Activated CD8-positive, alpha-beta T cell treated with anti-CD3 and anti-CD28 coated beads for 36 hours (primary cell): Measurements from ENCODE around the gene GIT1. TPM values are rescaled to one million over a fixed set of nuclear protein-coding genes. Genes with fewer than 3 reads are reported as not detected.

Experiments used
- ATAC-seq: fragments of 200-7000 bp; cut with Tn5 transposase; one replicate; pipeline ENCODE4 v1.10.0; 2021; ENCODE audit warnings: mild to moderate bottlenecking, moderate library complexity
- CTCF ChIA-PET: fragments of 350-600 bp; sonication (Branson Sonifier 250); formaldehyde crosslinking; loops from one replicate; lab custom pipeline; 2021; ENCODE audit warnings: antibody characterized with exemption; lab: Charles Lee
- POLR2A ChIA-PET: fragments of 350-600 bp; sonication (Branson Sonifier 250); formaldehyde crosslinking; loops from one replicate; lab custom pipeline; 2021; ENCODE audit warnings: antibody characterized with exemption; lab: Charles Lee
- DNase-seq: peaks from one replicate; pipeline ENCODE4 v3.0.0-alpha.2; 2020
- H3K27ac Mint-ChIP-seq: one replicate; pipeline ENCODE4 v1.8.0; 2021; ENCODE audit warnings: mild to moderate bottlenecking, mixed read lengths
- H3K27me3 Mint-ChIP-seq: one replicate; pipeline ENCODE4 v1.8.0; 2021; ENCODE audit warnings: mixed read lengths
- H3K36me3 Mint-ChIP-seq: one replicate; pipeline ENCODE4 v1.8.0; 2021; ENCODE audit warnings: low read depth, mixed read lengths
- H3K4me1 Mint-ChIP-seq: one replicate; pipeline ENCODE4 v1.8.0; 2021; ENCODE audit warnings: low read depth, mixed read lengths
- H3K4me3 Mint-ChIP-seq: one replicate; pipeline ENCODE4 v1.8.0; 2021; ENCODE audit warnings: mild to moderate bottlenecking, moderate library complexity, mixed read lengths
- H3K9me3 Mint-ChIP-seq: one replicate; pipeline ENCODE4 v1.8.0; 2021; ENCODE audit warnings: mixed read lengths
- intact Hi-C: fragments of 100-400 bp; cut with micrococcal nuclease; formaldehyde crosslinking; loops from one replicate; pipeline ENCODE4 v1.10.0; 2022
- total RNA-seq, 2 experiments: library from RNA; stranded (reverse); gene quantifications; one replicate each; pipeline ENCODE4 v1.2.3, GENCODE V29; 2021
- TF ChIP-seq, protein P1 (sequence below): fragments of 200-600 bp; IDR thresholded peaks from one replicate; pipeline ENCODE4 v1.8.0; 2022; ENCODE audit warnings: antibody characterized with exemption, mild to moderate bottlenecking

Gene GIT1
- total RNA-seq, 2 experiments from 2014 or later: 54.8 to 59.3 TPM

DNA sequence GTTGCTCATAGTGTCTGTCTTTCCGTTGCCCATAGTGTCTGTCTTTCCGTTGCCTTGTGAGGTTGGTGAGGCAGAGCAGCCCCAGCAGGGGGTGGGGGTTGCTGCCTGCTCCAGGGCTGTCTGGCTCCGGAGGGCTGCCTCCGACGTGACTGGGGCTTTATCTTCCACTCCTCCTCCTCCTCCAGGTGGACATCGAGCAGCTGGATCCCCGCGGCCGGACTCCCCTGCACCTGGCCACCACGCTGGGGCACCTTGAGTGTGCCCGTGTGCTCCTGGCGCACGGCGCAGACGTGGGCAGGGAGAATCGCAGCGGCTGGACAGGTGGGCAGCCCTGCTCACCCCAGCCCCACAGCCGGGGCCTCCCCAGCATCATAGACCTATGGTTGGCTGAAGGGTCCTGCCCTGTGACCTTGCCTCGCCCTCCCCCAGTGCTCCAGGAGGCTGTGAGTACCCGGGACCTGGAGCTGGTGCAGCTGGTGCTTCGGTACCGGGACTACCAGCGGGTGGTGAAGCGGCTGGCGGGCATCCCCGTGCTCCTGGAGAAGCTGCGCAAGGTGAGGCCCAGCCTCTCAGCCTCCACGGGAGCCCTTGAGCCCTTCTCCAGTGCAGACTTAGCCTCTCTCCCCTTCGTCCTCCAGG is 18.2 kb upstream of the GIT1 start:
- Mint-ChIP-seq H3K36me3 (no peaks in the 10 kb centered on the region), H3K4me1 (peaks cover 3% of the 10 kb centered on the region), H3K9me3 (no peaks in the 10 kb centered on the region), H3K27ac (no peak overlapping the region), H3K27me3 (no peaks in the 10 kb centered on the region), H3K4me3 (no peak overlapping the region)
- CTCF ChIA-PET: interaction anchor here (1.0 to 2.0 kb wide), 5 partner anchors 10 to 238 kb away, joined by 3 to 6 read pairs (median 4); no protein-coding TSS in a partner anchor
- DNase-seq (no peak), ATAC-seq (no peak)
- POLR2A ChIA-PET: interaction anchor here (0.8 to 1.4 kb wide), 2 partner anchors 14 to 314 kb away, joined by 3 to 5 read pairs; partner anchors contain the start of gene NUFIP2
- intact Hi-C loops: no loop called here
- TF ChIP-seq, protein P1, sequence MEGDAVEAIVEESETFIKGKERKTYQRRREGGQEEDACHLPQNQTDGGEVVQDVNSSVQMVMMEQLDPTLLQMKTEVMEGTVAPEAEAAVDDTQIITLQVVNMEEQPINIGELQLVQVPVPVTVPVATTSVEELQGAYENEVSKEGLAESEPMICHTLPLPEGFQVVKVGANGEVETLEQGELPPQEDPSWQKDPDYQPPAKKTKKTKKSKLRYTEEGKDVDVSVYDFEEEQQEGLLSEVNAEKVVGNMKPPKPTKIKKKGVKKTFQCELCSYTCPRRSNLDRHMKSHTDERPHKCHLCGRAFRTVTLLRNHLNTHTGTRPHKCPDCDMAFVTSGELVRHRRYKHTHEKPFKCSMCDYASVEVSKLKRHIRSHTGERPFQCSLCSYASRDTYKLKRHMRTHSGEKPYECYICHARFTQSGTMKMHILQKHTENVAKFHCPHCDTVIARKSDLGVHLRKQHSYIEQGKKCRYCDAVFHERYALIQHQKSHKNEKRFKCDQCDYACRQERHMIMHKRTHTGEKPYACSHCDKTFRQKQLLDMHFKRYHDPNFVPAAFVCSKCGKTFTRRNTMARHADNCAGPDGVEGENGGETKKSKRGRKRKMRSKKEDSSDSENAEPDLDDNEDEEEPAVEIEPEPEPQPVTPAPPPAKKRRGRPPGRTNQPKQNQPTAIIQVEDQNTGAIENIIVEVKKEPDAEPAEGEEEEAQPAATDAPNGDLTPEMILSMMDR: no peak

DNA sequence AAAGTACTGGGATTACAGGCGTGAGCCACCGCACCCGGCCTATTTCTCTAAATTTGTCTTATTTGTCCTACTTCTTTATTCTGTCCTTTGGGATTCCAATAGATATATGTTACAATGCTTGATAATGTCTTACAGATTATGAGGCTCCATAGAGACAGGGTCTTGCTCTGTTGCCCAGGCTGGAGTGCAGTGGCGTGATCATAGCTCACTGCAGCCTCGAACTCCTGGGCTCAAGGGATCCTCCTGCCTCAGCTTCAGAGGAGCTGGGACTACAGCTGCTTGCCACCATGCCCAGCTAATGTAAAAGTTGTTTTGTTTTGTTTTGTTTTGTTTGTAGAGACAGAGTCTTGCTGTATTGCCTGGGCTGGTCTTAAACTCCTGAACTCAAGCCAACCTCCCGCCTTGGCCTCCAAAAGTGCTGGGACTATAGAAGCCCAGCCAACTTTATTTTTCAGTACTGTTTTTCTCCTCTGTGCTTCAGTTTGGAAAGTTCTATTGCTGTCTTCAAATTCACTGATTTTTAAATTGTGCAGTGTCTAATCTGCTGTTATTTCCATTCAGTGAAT is 13.7 kb upstream of the GIT1 start:
- Mint-ChIP-seq H3K27ac (no peak overlapping the region), H3K9me3 (no peaks in the 10 kb centered on the region), H3K4me1 (peaks cover 6% of the 10 kb centered on the region), H3K36me3 (no peaks in the 10 kb centered on the region), H3K27me3 (no peaks in the 10 kb centered on the region), H3K4me3 (no peak overlapping the region)
- DNase-seq (no peak), ATAC-seq (no peak)
- POLR2A ChIA-PET: no interaction called here
- CTCF ChIA-PET: no interaction called here
- TF ChIP-seq, protein P1: no peak
- intact Hi-C loops: no loop called here

DNA sequence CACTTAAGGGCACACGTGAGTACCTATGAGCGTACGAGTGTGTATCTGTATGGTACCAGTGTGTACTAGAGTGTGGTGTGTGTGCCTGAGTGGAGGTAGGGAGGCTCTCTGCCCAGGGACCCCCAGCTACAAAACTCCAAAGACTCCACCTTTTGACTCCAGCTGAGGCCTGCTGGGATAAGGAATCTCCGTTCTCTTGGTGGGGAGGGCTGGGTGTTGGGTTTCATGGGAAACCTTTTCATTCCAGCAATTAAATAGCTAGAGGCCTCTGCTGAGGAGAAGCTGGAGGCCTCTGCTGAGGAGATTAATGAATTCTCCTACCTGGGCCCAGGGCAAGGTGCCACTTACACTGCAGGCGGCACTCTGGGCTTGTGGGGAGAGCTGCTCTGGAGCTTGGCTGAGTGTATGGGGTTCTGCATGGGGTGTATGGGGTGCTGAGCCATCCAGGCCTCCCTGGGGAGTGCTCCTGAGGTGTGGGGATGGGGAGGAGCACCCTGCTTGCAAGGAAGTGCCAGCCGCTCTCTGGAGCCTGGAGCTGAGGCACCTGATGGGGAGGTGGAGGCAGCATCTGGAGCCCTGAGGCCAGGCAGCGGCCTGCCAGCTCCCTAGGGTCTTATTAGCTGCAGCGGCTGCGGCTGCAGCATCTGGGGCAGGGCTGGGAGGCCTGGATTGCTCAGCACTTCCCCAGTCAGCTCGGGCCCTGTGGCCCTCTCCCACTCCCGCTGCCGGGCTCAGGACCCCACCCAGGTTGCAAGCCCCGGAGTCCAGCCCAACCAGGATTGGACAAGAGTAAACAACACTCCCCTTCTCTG is 8.1 kb upstream of the GIT1 start:
- H3K4me1 Mint-ChIP-seq: peaks cover 15% of the 10 kb centered on the region
- H3K27me3 Mint-ChIP-seq: no peaks in the 10 kb centered on the region
- no peak overlapping the region for H3K4me3 Mint-ChIP-seq
- ATAC-seq: no peak
- CTCF ChIA-PET: interaction anchor here (1.0 to 1.6 kb wide), 2 partner anchors 18 to 20 kb away, joined by 3 to 8 read pairs; no protein-coding TSS in a partner anchor
- H3K9me3 Mint-ChIP-seq: no peaks in the 10 kb centered on the region
- intact Hi-C loops: no loop called here
- POLR2A ChIA-PET: interaction anchor here (0.9 to 1.7 kb wide), 2 partner anchors 20 to 32 kb away, joined by 3 to 8 read pairs; no protein-coding TSS in a partner anchor
- DNase-seq: no peak
- no peak overlapping the region for H3K27ac Mint-ChIP-seq
- TF ChIP-seq, protein P1: no peak
- H3K36me3 Mint-ChIP-seq: no peaks in the 10 kb centered on the region

DNA sequence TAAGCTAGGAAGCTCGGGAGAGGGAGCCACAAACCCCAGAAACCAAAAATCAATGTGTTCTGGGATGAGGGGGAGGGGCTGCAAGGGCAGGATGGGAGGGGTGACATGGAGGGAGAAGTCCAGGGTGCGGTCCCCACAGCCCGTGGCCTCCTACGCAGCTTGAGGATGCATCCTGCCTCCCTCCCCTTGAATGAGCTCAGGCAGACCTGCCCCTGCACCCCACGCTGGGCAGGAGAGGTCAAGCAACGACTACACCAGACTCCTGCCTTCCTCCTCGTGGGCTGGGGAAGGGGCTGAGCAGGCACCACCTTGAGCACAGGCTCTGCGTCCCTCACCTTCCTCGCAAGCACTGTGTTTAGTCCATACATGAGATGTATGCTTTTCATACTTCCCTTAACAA is 7.4 kb upstream of the GIT1 start:
- Mint-ChIP-seq H3K4me1 (peaks cover 23% of the 10 kb centered on the region), H3K36me3 (no peaks in the 10 kb centered on the region), H3K27ac (no peak overlapping the region), H3K4me3 (no peak overlapping the region), H3K9me3 (no peaks in the 10 kb centered on the region), H3K27me3 (no peaks in the 10 kb centered on the region)
- TF ChIP-seq, protein P1: no peak
- ChIA-PET CTCF (interaction anchor here (1.0 to 1.6 kb wide), 2 partner anchors 19 to 21 kb away, joined by 3 to 8 read pairs; no protein-coding TSS in a partner anchor), POLR2A (interaction anchor here (1.7 kb wide), 1 partner anchor 20 kb away, joined by 8 read pairs; no protein-coding TSS in a partner anchor)
- no peak for DNase-seq
- intact Hi-C loops: no loop called here
- ATAC-seq: no peak
